Lower lobe of right lung (tissue), 2 donors: ENCODE results near the gene ATF3. TPM values are rescaled to one million over a fixed set of nuclear protein-coding genes. Genes with fewer than 3 reads are reported as not detected.

Source experiments
- ATAC-seq, 2 donors: fragments of 200-7000 bp; cut with Tn5 transposase; one replicate each; pipeline ENCODE4 v1.9.1; 2020 to 2022; ENCODE audit warnings: mild to moderate bottlenecking in 2 of 2, moderate library complexity in 2 of 2
- DNase-seq: peaks from one replicate; pipeline ENCODE4 v3.0.0-alpha.2; 2020
- H3K27ac ChIP-seq: fragments of 200-600 bp; one replicate; pipeline ENCODE4 v1.8.0; 2022
- H3K27me3 ChIP-seq: fragments of 200-600 bp; one replicate; pipeline ENCODE4 v1.8.0; 2022; ENCODE audit warnings: low read depth
- H3K36me3 ChIP-seq: fragments of 200-600 bp; one replicate; pipeline ENCODE4 v1.8.0; 2022; ENCODE audit warnings: mild to moderate bottlenecking
- H3K4me1 ChIP-seq: fragments of 200-600 bp; one replicate; pipeline ENCODE4 v1.8.0; 2022
- H3K4me3 ChIP-seq: fragments of 200-600 bp; one replicate; pipeline ENCODE4 v1.8.0; 2022; ENCODE audit warnings: mild to moderate bottlenecking
- H3K9me3 ChIP-seq: fragments of 200-600 bp; one replicate; pipeline ENCODE4 v1.8.0; 2022
- intact Hi-C: fragments of 100-400 bp; cut with DNase I; formaldehyde crosslinking; loops from one replicate; pipeline ENCODE4 v1.11.0; 2022
- total RNA-seq: library from RNA; stranded (reverse); fragmentation: NEBNext Ultra II Directional; extraction: Animal tissue kit (Norgen Biotek cat#: 25700); gene quantifications from one replicate; pipeline ENCODE4 v1.2.1, GENCODE V29; 2021
- TF ChIP-seq, protein P1 (sequence below): fragments of 200-600 bp; IDR thresholded peaks from one replicate; pipeline ENCODE4 v1.8.0; 2022; ENCODE audit warnings: antibody characterized with exemption, mild to moderate bottlenecking
- donor health status: DM: no; HTN: yes; CAD: no; lungs with severe emphysema.

Gene ATF3
- total RNA-seq, 1 donor from 2014 or later = 25.8 TPM

GRCh38 chr1:212600071-212600915 is 8.3 kb upstream of the ATF3 start:
- ATAC-seq = no peak
- Histone ChIP-seq H3K9me3 (no peaks in the 10 kb centered on the region), H3K27ac (no peak overlapping the region), H3K27me3 (peaks cover 8% of the 10 kb centered on the region), H3K4me1 (peaks cover 10% of the 10 kb centered on the region), H3K36me3 (no peaks in the 10 kb centered on the region), H3K4me3 (no peak overlapping the region)
- intact Hi-C loops = no loop called here
- TF ChIP-seq, protein P1, sequence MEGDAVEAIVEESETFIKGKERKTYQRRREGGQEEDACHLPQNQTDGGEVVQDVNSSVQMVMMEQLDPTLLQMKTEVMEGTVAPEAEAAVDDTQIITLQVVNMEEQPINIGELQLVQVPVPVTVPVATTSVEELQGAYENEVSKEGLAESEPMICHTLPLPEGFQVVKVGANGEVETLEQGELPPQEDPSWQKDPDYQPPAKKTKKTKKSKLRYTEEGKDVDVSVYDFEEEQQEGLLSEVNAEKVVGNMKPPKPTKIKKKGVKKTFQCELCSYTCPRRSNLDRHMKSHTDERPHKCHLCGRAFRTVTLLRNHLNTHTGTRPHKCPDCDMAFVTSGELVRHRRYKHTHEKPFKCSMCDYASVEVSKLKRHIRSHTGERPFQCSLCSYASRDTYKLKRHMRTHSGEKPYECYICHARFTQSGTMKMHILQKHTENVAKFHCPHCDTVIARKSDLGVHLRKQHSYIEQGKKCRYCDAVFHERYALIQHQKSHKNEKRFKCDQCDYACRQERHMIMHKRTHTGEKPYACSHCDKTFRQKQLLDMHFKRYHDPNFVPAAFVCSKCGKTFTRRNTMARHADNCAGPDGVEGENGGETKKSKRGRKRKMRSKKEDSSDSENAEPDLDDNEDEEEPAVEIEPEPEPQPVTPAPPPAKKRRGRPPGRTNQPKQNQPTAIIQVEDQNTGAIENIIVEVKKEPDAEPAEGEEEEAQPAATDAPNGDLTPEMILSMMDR = no peak
- no peak for DNase-seq

DNA sequence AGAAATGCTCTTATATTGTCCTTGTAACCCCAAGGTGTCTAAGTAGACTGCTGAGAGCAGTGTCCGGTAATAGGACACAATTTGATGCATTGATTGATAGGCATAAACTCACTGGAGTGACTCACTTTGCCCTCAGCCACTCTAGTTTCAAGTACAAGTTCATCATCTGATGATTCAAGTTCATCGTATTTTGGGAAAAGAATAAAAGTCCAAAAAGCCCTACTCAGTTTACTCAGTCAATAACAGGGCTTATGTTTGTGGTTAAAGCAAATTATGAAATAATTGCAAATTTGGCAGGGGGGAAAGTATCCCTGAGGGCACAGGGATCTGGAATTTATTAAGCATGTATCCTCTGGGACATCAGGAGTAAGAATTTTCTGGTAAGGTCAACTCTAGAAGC is 7.6 kb upstream of the ATF3 start:
- ATAC-seq = no peak
- Histone ChIP-seq H3K27me3 (peaks cover 10% of the 10 kb centered on the region), H3K4me1 (peaks cover 16% of the 10 kb centered on the region), H3K36me3 (no peaks in the 10 kb centered on the region), H3K9me3 (no peaks in the 10 kb centered on the region), H3K27ac (no peak overlapping the region), H3K4me3 (no peak overlapping the region)
- TF ChIP-seq, protein P1 = no peak
- intact Hi-C loops = no loop called here
- no peak for DNase-seq

DNA sequence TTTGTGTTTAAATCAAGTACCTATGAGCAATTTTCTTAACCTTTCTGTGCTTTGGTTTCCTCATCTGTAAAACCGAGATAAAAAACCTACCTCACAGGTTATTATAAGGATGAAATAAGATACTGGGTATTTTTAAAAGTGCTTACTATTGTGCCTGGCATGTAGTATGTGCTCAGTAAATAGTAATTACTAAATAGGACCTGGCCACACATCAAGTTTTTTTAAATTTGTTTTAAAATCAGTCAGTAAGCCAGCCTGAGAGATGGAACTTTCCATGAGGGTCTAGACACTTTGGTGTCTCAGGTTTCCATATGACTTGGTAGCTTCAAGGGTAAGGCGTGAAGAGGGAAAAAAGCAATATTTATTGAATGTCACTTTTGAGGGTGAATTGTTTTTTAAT is 7.0 kb upstream of the ATF3 start:
- intact Hi-C loops = no loop called here
- H3K36me3 ChIP-seq = no peaks in the 10 kb centered on the region
- TF ChIP-seq, protein P1 = no peak
- ATAC-seq = no peak
- no peaks in the 10 kb centered on the region for H3K9me3 ChIP-seq
- peaks cover 10% of the 10 kb centered on the region for H3K27me3 ChIP-seq
- no peak overlapping the region for H3K27ac ChIP-seq
- no peak overlapping the region for H3K4me3 ChIP-seq
- H3K4me1 ChIP-seq = peaks cover 16% of the 10 kb centered on the region
- no peak for DNase-seq

GRCh38 chr1:212605441-212606394 is 2.8 kb upstream of the ATF3 start:
- H3K4me1 ChIP-seq = peaks cover 37% of the 10 kb centered on the region
- peaks cover 17% of the 10 kb centered on the region for H3K27me3 ChIP-seq
- no peak for DNase-seq
- intact Hi-C loops = no loop called here
- H3K9me3 ChIP-seq = no peaks in the 10 kb centered on the region
- peak overlapping the region; percentile 71 for H3K4me3 ChIP-seq
- peak overlapping the region; percentile 90 for H3K27ac ChIP-seq
- no peak for ATAC-seq
- TF ChIP-seq, protein P1 = no peak
- no peaks in the 10 kb centered on the region for H3K36me3 ChIP-seq

GRCh38 chr1:212606395-212607205 is 2.0 kb upstream of the ATF3 start:
- Histone ChIP-seq H3K4me3 (peak overlapping the region; percentile 71), H3K36me3 (no peaks in the 10 kb centered on the region), H3K9me3 (no peaks in the 10 kb centered on the region), H3K27ac (peak overlapping the region; percentile 90), H3K4me1 (peaks cover 39% of the 10 kb centered on the region), H3K27me3 (peaks cover 17% of the 10 kb centered on the region)
- intact Hi-C loops = no loop called here
- DNase-seq (peak; percentile 91), ATAC-seq (peak; percentile 70)
- TF ChIP-seq, protein P1 = no peak
